DND-41 (cell line): ENCODE measurements around the gene OR51B2.

Source experiments
- ATAC-seq: fragments of 200-7000 bp; cut with Tn5 transposase; 3 replicates; pipeline ENCODE4 v1.9.1; 2021; ENCODE audit warnings: low read depth; ENCODE audit not compliant: insufficient read depth
- DNase-seq: peaks from one replicate; pipeline ENCODE4 v3.0.0-alpha.2; 2020
- H2AFZ ChIP-seq: 2 replicates; pipeline ENCODE4 v1.6.0; 2012; ENCODE audit warnings: low read depth, low read length
- H3K27ac ChIP-seq: 2 replicates; pipeline ENCODE4 v1.5.1; 2012; ENCODE audit warnings: low read length, inconsistent platforms
- H3K27me3 ChIP-seq: fragments of 200-600 bp; sonication (generic); 2 replicates; pipeline ENCODE4 v1.6.0; 2012; ENCODE audit warnings: low read length, mild to moderate bottlenecking, inconsistent platforms; ENCODE audit not compliant: insufficient read depth, poor library complexity
- H3K36me3 ChIP-seq: 2 replicates; pipeline ENCODE4 v1.5.1; 2012; ENCODE audit warnings: low read length, inconsistent platforms; ENCODE audit not compliant: insufficient read depth
- H3K4me1 ChIP-seq: 2 replicates; pipeline ENCODE4 v1.5.1; 2012; ENCODE audit warnings: mild to moderate bottlenecking, low read length; ENCODE audit not compliant: insufficient read depth
- H3K4me2 ChIP-seq: 2 replicates; pipeline ENCODE4 v1.6.0; 2012; ENCODE audit warnings: mild to moderate bottlenecking, moderate library complexity, low read length, inconsistent platforms; ENCODE audit not compliant: insufficient read depth
- H3K4me3 ChIP-seq, 2 experiments: fragments of 200-600 bp in 1 of 2; shearing (Covaris generic) in 1 of 2; 2 replicates each; pipeline ENCODE4 v1.5.1; 2012 to 2016; ENCODE audit warnings: inconsistent platforms in 2 of 2, low read length in 2 of 2, mild to moderate bottlenecking in 2 of 2, low read depth in 1 of 2, moderate library complexity in 1 of 2
- H3K79me2 ChIP-seq: 2 replicates; pipeline ENCODE4 v1.6.0; 2012; ENCODE audit warnings: low read length, inconsistent platforms; ENCODE audit not compliant: insufficient read depth
- H3K9ac ChIP-seq: 2 replicates; pipeline ENCODE4 v1.6.0; 2012; ENCODE audit warnings: low read depth, mild to moderate bottlenecking, inconsistent platforms, low read length, moderate library complexity
- H3K9me3 ChIP-seq: 2 replicates; pipeline ENCODE4 v1.5.1; 2012; ENCODE audit warnings: low read length, moderate library complexity, mild to moderate bottlenecking, inconsistent platforms; ENCODE audit not compliant: insufficient read depth, severe bottlenecking
- H4K20me1 ChIP-seq: 2 replicates; pipeline ENCODE4 v1.6.0; 2012; ENCODE audit warnings: low read length; ENCODE audit not compliant: insufficient read depth
- EZH2 ChIP-seq: IDR thresholded peaks from 3 replicates; pipeline ENCODE4 v1.6.1; 2012; ENCODE audit warnings: borderline replicate concordance, low read depth, mild to moderate bottlenecking, moderate library complexity, low read length, inconsistent platforms; ENCODE audit not compliant: severe bottlenecking
- TF ChIP-seq, protein P1 (sequence below): IDR thresholded peaks from 2 replicates; pipeline ENCODE4 v1.5.1; 2012; ENCODE audit warnings: borderline replicate concordance, low read length, moderate library complexity, mild to moderate bottlenecking; ENCODE audit not compliant: poor library complexity, severe bottlenecking; ENCODE audit errors: extremely low read depth

The OR51B2 gene

DNA sequence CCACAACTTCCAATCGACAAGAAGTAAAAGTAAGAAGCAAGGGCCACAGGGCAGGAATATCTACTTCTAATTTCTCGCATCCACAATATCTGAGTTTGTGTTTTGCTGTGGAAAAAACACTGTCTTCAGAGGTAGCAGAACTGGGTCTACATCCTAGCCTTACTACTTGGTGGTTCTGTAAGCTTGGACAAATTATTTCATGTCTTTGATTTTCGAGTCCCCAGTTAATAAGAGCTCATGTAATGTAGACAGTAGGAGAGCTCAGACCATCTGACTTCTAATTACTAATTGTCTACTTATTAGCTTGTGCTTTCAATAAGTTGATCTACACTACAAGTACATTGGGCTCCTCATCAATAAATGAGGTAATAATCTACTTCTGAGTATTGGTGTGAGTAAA lies 41.0 kb downstream of the OR51B2 start:
- Histone ChIP-seq H3K9me3 (no peaks in the 10 kb centered on the region), H3K27me3 (no peaks in the 10 kb centered on the region), H3K36me3 (no peaks in the 10 kb centered on the region), H3K9ac (no peak overlapping the region), H3K79me2 (no peaks in the 10 kb centered on the region), H4K20me1 (no peaks in the 10 kb centered on the region), H3K4me2 (no peak overlapping the region), H3K4me1 (no peaks in the 10 kb centered on the region), H3K27ac (no peak overlapping the region), H2AFZ (no peak overlapping the region), H3K4me3 (no peak overlapping the region)
- TF ChIP-seq, protein P1, sequence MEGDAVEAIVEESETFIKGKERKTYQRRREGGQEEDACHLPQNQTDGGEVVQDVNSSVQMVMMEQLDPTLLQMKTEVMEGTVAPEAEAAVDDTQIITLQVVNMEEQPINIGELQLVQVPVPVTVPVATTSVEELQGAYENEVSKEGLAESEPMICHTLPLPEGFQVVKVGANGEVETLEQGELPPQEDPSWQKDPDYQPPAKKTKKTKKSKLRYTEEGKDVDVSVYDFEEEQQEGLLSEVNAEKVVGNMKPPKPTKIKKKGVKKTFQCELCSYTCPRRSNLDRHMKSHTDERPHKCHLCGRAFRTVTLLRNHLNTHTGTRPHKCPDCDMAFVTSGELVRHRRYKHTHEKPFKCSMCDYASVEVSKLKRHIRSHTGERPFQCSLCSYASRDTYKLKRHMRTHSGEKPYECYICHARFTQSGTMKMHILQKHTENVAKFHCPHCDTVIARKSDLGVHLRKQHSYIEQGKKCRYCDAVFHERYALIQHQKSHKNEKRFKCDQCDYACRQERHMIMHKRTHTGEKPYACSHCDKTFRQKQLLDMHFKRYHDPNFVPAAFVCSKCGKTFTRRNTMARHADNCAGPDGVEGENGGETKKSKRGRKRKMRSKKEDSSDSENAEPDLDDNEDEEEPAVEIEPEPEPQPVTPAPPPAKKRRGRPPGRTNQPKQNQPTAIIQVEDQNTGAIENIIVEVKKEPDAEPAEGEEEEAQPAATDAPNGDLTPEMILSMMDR = no peak
- TF ChIP-seq EZH2 = no peak
- ATAC-seq (no peak), DNase-seq (no peak)

DNA sequence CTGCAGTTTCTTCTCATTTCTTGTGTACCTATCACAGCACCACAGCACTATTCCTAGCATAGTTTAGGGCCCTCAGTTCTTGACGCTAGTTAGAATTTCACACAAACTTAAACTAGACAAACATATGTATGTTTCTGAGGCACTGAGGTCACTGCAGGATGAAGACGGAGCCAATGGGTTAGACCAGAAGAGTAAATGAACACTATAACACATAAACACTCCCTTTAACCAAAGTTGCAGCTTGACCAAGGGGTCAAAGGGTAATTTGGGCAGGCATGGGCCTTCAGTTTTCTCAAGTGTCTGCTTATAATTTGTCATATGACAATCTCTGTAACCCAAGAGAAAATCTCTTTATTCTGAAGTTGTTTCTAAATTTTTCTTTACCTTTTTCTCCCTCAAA lies 41.5 kb downstream of the OR51B2 start:
- no peak overlapping the region for H3K27ac ChIP-seq
- no peaks in the 10 kb centered on the region for H3K79me2 ChIP-seq
- H3K9ac ChIP-seq = no peak overlapping the region
- H3K4me3 ChIP-seq = no peak overlapping the region
- no peaks in the 10 kb centered on the region for H3K4me1 ChIP-seq
- DNase-seq (no peak), ATAC-seq (no peak)
- no peaks in the 10 kb centered on the region for H4K20me1 ChIP-seq
- H2AFZ ChIP-seq = no peak overlapping the region
- no peaks in the 10 kb centered on the region for H3K9me3 ChIP-seq
- H3K36me3 ChIP-seq = no peaks in the 10 kb centered on the region
- no peak overlapping the region for H3K4me2 ChIP-seq
- H3K27me3 ChIP-seq = no peaks in the 10 kb centered on the region
- no peak for TF ChIP-seq EZH2
- TF ChIP-seq, protein P1 = no peak

DNA sequence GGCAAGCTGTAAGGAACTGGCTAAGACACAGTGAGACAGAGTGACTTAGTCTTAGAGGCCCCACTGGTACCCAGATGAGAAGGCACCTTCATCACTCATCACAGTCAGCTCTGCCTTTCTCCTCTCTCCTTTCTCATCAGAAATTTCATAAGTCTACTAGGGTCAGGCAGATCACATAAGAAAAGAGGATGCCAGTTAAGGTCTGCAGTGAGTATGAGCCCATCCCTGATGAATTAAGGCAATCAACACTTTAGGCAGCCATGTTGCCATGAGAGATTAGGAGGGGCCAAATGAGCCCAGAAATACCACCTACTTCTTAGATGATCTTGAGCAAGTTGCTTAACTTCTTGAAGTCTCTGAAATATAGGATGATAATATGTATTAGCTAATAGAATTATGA lies 42.5 kb downstream of the OR51B2 start:
- Histone ChIP-seq H3K4me3 (no peak overlapping the region), H3K9ac (no peak overlapping the region), H3K4me1 (no peaks in the 10 kb centered on the region), H3K9me3 (no peaks in the 10 kb centered on the region), H2AFZ (no peak overlapping the region), H3K4me2 (no peak overlapping the region), H3K36me3 (no peaks in the 10 kb centered on the region), H3K27ac (no peak overlapping the region), H3K27me3 (no peaks in the 10 kb centered on the region), H3K79me2 (no peaks in the 10 kb centered on the region), H4K20me1 (no peaks in the 10 kb centered on the region)
- DNase-seq = no peak
- no peak for ATAC-seq
- TF ChIP-seq, protein P1 = no peak
- no peak for TF ChIP-seq EZH2

DNA sequence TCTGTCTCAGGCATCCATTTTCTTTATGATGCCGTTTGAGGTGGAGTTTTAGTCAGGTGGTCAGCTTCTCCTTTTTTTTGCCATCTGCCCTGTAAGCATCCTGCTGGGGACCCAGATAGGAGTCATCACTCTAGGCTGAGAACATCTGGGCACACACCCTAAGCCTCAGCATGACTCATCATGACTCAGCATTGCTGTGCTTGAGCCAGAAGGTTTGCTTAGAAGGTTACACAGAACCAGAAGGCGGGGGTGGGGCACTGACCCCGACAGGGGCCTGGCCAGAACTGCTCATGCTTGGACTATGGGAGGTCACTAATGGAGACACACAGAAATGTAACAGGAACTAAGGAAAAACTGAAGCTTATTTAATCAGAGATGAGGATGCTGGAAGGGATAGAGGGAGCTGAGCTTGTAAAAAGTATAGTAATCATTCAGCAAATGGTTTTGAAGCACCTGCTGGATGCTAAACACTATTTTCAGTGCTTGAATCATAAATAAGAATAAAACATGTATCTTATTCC lies 43.5 kb downstream of the OR51B2 start:
- H3K36me3 ChIP-seq = no peaks in the 10 kb centered on the region
- no peak for ATAC-seq
- no peaks in the 10 kb centered on the region for H3K9me3 ChIP-seq
- H3K4me2 ChIP-seq = no peak overlapping the region
- no peaks in the 10 kb centered on the region for H3K79me2 ChIP-seq
- H3K4me3 ChIP-seq = no peak overlapping the region
- H4K20me1 ChIP-seq = no peaks in the 10 kb centered on the region
- H3K27me3 ChIP-seq = no peaks in the 10 kb centered on the region
- TF ChIP-seq, protein P1 = no peak
- TF ChIP-seq EZH2 = no peak
- H2AFZ ChIP-seq = no peak overlapping the region
- peak; percentile 8 for DNase-seq
- no peaks in the 10 kb centered on the region for H3K4me1 ChIP-seq
- H3K27ac ChIP-seq = no peak overlapping the region
- no peak overlapping the region for H3K9ac ChIP-seq
